ENCODE measurements around the gene SPATA12. TPM values are rescaled to one million over a fixed set of nuclear protein-coding genes. Genes with fewer than 3 reads are reported as not detected.

Gene SPATA12
- total and polyA plus RNA-seq, 2 of the 8 experiments (the other 6 are each of a cell fraction or from before 2014, with no cell fraction given), result 0.19 to 0.97 TPM

DNA sequence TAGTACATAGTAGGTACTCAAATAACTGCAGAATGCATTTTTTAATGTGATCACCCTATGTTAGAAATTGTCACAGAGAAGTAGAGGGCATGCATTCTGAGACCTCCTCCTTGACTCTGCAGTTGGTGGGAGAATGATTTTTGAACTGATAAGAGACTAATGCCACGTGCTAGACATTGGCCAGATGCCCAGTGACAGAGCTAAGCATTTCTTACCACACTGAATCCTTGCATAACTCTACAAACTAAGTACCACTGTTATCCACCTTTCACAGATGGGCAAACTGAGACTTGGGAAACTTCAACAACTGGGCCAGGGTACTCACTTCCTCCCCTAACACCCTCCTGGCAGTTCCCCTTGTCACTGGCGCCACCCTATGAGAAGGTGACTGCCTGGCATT, 33.5 kb upstream of the SPATA12 start:
- no peaks in the 10 kb centered on the region for H3K9me3 ChIP-seq (ENCODE audit: insufficient read depth in 2 of 2, low read depth in 1 of 2, low read length in 1 of 2)
- no peak overlapping the region for H3K4me3 ChIP-seq (ENCODE audit: extremely low read depth in 1 of 4, insufficient read depth in 2 of 4, low read depth in 3 of 4, low read length in 4 of 4)
- H3K79me2 ChIP-seq (ENCODE audit: control insufficient read depth in 1 of 2, insufficient read depth in 2 of 2, low read length in 2 of 2), result no peaks in the 10 kb centered on the region
- H2BK5ac ChIP-seq (ENCODE audit: low read depth, low read length), result no peak overlapping the region
- no peak overlapping the region for H2BK12ac ChIP-seq (ENCODE audit: low read depth, low read length)
- H3K36me3 ChIP-seq (ENCODE audit: control insufficient read depth in 2 of 4, insufficient read depth in 4 of 4, low read length in 3 of 4), result no peaks in the 10 kb centered on the region
- H3K4ac ChIP-seq (replicated peaks; ENCODE audit: insufficient read length, low read depth, low read length), result no peak overlapping the region
- no peaks in the 10 kb centered on the region for H3K27me3 ChIP-seq (replicated peaks in 1 of 4; ENCODE audit: control insufficient read depth in 3 of 4, extremely low read depth in 1 of 4, insufficient read depth in 3 of 4, low read length in 3 of 4)
- DNase-seq (ENCODE audit: low read depth in 1 of 2, low spot score in 2 of 2) (no peak), FAIRE-seq (no peak)
- no peaks in the 10 kb centered on the region for H3K4me1 ChIP-seq (replicated peaks in 1 of 4; ENCODE audit: control insufficient read depth in 3 of 4, insufficient read depth in 4 of 4, low read length in 3 of 4)
- H3K56ac ChIP-seq (replicated peaks; ENCODE audit: insufficient read length, low read depth, low read length), result no peak overlapping the region
- H3K9ac ChIP-seq (replicated peaks in 1 of 4; ENCODE audit: extremely low read depth in 1 of 4, low read depth in 3 of 4, low read length in 3 of 4), result no peak overlapping the region
- H4K91ac ChIP-seq (replicated peaks; ENCODE audit: insufficient read length, low read length), result no peak overlapping the region
- WGBS, 2 experiments (ENCODE audit: extremely low coverage in 1 of 2, insufficient coverage in 1 of 2, insufficient read length in 1 of 2, insufficient replicate concordance in 2 of 2, low coverage in 1 of 2, low lambda C conversion rate in 2 of 2, missing lambda C conversion rate in 1 of 2), result 91% methylated on average over 2 of the region's 2 CpGs; no CpG with 5 or more reads in 1 of the 2 experiments
- H2BK15ac ChIP-seq (ENCODE audit: low read length), result no peak overlapping the region
- no peak overlapping the region for H3K23ac ChIP-seq (ENCODE audit: insufficient read length)
- H2BK120ac ChIP-seq (replicated peaks; ENCODE audit: low read depth, low read length), result no peak overlapping the region
- no peak overlapping the region for H3K18ac ChIP-seq (ENCODE audit: extremely low read depth, low read length)
- H4K5ac ChIP-seq (ENCODE audit: insufficient read length, low read depth, low read length), result no peak overlapping the region
- no peak overlapping the region for H2AFZ ChIP-seq (ENCODE audit: low read length)
- H3K23me2 ChIP-seq (ENCODE audit: low read depth, low read length), result no peaks in the 10 kb centered on the region
- CTCF ChIA-PET (ENCODE audit: partially characterized antibody), result no interaction called here
- no peak overlapping the region for H2AK5ac ChIP-seq (ENCODE audit: low read depth, low read length)
- no peak overlapping the region for H2BK20ac ChIP-seq (ENCODE audit: low read length)
- H3K79me1 ChIP-seq (ENCODE audit: low read depth, low read length), result no peaks in the 10 kb centered on the region
- H3K14ac ChIP-seq (ENCODE audit: insufficient read length), result no peak overlapping the region
- POLR2A ChIA-PET (ENCODE audit: partially characterized antibody), result no interaction called here
- no peak overlapping the region for H3K27ac ChIP-seq (ENCODE audit: low read depth, low read length)
- H4K8ac ChIP-seq (ENCODE audit: extremely low read depth, insufficient read depth, low read length), result no peak overlapping the region
- no peak overlapping the region for H3K4me2 ChIP-seq (ENCODE audit: insufficient read depth in 1 of 2, low read depth in 2 of 2, low read length in 2 of 2)
- no peaks in the 10 kb centered on the region for H4K20me1 ChIP-seq (replicated peaks in 1 of 2; ENCODE audit: control insufficient read depth in 1 of 2, insufficient read depth in 2 of 2, low read length in 2 of 2)
- TF ChIP-seq TEAD4 (IDR thresholded peaks at IDR 0.05; ENCODE audit: low read depth, low read length), result no peak
- TF ChIP-seq, protein P1, sequence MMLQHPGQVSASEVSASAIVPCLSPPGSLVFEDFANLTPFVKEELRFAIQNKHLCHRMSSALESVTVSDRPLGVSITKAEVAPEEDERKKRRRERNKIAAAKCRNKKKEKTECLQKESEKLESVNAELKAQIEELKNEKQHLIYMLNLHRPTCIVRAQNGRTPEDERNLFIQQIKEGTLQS (IDR thresholded peaks at IDR 0.05; ENCODE audit: insufficient read depth, low read depth, low read length), result no peak
- TF ChIP-seq CBX8 (IDR thresholded peaks at IDR 0.05; ENCODE audit: borderline replicate concordance, low read depth, low read length), result no peak
- no peak for TF ChIP-seq SIN3A (conservative IDR thresholded peaks at IDR 0.05 in 1 of 2, IDR thresholded peaks at IDR 0.05 in 1 of 2; ENCODE audit: low read depth in 1 of 2, low read length in 2 of 2)
- TF ChIP-seq POLR2A (IDR thresholded peaks at IDR 0.05; ENCODE audit: control extremely low read depth in 1 of 2, low read depth in 2 of 2, low read length in 2 of 2), result no peak
- TF ChIP-seq RAD21 (IDR thresholded peaks at IDR 0.05 in 1 of 2, conservative IDR thresholded peaks at IDR 0.05 in 1 of 2; ENCODE audit: low read depth in 2 of 2, low read length in 2 of 2), result no peak
- TF ChIP-seq SAP30 (IDR thresholded peaks at IDR 0.05; ENCODE audit: insufficient read depth, insufficient replicate concordance, low read length), result no peak
- TF ChIP-seq POLR2AphosphoS5 (IDR thresholded peaks at IDR 0.05; ENCODE audit: low read depth, low read length), result no peak
- no peak for TF ChIP-seq CBX5 (IDR thresholded peaks at IDR 0.05; ENCODE audit: low read depth, low read length)
- TF ChIP-seq SIX5 (IDR thresholded peaks at IDR 0.05; ENCODE audit: low read depth, low read length), result no peak
- TF ChIP-seq BRCA1 (IDR thresholded peaks at IDR 0.05; ENCODE audit: low read depth, low read length), result no peak
- TF ChIP-seq, protein P2, sequence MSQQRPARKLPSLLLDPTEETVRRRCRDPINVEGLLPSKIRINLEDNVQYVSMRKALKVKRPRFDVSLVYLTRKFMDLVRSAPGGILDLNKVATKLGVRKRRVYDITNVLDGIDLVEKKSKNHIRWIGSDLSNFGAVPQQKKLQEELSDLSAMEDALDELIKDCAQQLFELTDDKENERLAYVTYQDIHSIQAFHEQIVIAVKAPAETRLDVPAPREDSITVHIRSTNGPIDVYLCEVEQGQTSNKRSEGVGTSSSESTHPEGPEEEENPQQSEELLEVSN (IDR thresholded peaks at IDR 0.05), result no peak
- TF ChIP-seq CHD2 (IDR thresholded peaks at IDR 0.05; ENCODE audit: low read length), result no peak
- no peak for TF ChIP-seq CHD1 (IDR thresholded peaks at IDR 0.05; ENCODE audit: low read depth, low read length)
